Hippocampal formation (tissue), 2 donors: ENCODE measurements around the gene KXD1.
"Not testable (repeated sequence)": the region's sequence is repeated elsewhere in the genome, so short reads cannot be mapped to it uniquely, and the experiment has no call there.

ENCODE experiments used
- DNase-seq, 2 donors: peaks; one replicate each; lab custom pipeline; 2025; lab: John Stamatoyannopoulos, UW

Gene KXD1

DNA sequence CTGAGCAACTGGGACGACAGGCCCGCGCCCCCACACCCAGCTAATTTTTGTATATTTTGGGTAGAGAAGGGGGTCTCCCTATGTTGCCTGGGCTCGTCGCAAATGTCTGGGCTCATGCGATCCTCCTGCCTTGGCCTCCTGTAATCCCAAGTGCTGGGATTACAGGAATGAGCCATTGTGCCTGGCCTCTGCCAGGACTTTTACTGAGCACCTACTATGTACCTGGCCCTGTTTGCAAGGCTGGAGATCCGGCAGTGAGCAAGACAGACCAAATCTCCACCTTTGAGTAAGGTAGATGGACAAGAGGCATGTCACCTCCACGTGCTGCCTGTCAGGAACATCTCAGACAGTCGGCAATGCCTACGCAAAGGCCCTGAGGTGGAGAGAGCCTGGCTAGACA is 21.2 kb upstream of the KXD1 start:
- no peak for DNase-seq

DNA sequence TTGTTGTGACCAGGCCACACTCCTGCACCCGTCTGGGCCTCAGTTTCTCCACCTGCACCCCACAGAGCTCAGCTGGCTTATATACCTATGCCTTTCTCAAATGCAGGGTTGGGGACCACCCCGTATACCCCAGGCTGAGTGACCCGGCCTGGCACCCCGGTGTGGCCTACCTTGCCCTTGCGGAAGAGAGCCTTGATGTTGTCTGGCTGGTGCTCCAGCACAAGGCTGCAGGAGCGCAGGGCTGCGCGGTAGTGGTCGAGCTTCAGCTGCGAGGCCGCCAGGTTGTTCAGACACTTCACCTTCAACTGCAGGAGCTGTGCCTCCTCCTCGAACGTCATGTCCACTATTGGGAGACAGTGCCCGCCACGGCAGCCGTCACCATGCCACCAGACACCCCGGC is 20.2 kb upstream of the KXD1 start:
- DNase-seq: no peak

DNA sequence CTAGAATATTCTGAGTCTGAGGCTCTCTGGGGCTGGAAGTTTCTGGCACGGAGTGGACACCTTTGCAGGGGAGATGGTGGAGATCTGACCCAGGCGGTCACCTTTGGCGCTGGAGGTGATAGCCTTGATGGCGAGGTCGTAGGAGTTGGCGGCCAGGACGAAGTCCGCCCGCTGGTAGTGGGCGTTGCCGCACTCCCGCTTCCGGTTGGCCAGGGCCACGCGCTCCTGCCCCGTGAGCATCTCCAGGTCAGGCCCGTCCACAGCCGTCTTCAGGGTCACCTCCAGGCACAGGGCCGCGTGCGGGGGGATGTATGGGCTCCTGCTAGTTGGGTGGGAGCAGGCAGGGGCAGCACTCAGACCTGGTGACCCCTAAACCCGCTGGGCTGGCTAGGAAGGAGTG is 19.6 kb upstream of the KXD1 start:
- DNase-seq: no peak

DNA sequence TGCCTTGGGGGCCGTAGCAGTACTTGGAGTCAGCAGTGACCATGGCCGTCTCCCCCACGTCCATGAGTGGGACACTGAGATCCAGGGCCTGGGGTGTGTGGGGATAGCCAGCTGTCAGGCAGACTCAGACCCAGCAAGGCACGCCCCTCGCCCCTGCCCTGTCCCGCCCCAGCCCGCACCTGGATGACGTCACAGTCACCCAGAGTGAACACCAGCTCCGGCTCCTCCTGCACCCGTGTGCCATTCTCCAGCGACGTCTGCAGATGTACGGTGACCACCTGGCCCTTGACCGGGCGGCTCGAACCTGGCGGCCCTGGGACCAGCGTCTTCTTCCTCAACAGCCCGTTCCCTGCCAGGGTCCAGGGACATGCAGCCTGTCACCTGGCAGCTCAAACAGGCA is 18.3 kb upstream of the KXD1 start:
- DNase-seq: no peak

DNA sequence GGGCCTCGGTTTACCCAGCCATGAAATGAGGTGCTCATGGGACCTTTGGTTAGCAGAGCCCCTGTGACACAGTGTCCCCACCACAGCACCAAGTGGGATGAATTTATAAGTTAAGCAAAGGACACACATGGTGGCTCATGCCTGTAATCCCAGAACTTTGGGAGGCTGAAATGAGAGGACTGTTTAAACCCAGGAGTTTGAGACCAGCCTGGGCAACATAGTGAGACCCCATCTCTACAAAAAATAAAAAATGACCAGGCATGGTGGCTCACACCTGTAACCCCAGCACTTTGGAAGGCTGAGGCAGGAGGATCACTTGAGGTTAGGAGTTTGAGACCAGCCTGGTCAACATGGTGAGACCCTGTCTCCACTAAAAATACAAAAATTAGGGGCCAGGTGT is 17.5 kb upstream of the KXD1 start:
- not testable (repeated sequence) for DNase-seq

DNA sequence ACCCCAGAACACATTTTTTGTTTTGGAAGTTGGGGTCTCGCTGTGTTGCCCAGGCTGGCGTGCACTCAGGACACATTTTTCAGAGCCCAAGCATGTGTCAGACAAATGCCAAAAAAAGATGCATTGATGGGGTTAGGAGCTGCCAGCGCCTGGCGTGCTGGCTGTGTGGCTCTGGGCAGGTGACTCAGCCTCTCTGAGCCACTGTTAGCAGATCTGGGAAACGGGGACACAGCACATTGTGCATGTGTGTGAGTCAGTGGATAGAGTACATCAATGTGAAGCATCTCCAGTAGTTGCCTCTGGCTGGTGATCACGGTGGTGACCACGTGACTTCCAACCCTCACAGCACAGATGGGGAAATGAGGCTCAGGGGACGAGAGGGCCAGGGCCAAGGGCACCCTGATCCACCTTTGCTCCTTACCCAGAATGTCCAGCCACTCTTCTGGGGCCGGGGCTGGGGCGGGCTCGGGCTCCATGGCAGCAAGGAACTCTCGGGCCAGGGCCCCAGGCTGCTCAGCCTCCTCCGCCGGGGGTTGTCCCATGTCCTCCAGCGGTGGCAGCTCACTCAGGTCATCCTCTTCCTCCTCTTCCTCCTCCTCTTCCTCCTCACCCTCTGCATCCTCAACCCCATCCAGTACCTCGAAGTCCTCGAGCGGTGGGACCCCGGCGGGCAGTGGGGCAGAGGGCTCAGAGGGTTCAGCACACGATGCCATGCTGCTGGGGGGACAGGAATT is 16.2 kb upstream of the KXD1 start:
- no peak for DNase-seq

DNA sequence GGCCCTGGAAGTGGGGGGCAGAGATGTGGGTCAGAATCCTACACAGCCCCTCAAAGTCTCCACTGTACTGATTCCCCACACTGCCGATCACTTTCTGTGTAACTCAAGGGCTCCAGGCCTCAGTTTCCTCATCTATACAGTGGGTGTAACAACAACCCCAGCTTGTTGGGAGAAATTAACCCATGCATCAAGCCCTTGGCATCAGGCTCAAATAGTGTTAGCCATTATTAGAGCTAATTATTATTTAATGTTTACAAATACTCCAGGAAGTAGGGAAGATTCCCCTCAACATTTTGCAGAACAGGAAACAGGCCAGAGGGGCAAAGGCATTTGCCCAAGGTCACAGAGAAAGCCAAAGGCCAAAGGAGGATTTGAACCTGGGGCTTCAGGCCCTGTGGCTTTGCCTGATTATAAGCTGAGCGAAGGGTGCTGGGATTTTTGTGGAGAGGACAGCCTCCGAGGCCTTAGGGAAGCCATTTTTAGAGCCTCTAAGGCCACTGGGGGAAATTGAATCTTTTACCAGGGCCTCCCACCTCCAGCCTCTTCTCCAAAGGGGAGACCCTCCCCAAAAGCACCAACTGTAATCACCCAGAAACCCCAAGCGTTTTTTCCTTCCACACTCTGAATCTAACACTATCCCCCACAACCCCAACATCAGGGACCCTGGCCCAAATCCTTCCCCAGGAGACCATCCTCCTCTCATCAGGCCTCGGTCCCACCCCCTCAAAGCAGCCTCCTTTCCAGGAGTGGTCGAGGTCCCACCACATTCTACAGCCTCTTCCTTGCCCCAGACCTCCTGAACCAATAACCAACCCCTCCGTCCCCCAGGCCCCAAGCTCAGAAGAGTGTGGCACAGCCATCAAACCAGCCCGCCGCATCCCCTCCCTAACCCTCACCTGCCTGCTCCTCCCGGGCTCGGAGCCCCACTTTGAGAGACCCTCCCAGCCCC is 15.4 kb upstream of the KXD1 start:
- DNase-seq: no peak

DNA sequence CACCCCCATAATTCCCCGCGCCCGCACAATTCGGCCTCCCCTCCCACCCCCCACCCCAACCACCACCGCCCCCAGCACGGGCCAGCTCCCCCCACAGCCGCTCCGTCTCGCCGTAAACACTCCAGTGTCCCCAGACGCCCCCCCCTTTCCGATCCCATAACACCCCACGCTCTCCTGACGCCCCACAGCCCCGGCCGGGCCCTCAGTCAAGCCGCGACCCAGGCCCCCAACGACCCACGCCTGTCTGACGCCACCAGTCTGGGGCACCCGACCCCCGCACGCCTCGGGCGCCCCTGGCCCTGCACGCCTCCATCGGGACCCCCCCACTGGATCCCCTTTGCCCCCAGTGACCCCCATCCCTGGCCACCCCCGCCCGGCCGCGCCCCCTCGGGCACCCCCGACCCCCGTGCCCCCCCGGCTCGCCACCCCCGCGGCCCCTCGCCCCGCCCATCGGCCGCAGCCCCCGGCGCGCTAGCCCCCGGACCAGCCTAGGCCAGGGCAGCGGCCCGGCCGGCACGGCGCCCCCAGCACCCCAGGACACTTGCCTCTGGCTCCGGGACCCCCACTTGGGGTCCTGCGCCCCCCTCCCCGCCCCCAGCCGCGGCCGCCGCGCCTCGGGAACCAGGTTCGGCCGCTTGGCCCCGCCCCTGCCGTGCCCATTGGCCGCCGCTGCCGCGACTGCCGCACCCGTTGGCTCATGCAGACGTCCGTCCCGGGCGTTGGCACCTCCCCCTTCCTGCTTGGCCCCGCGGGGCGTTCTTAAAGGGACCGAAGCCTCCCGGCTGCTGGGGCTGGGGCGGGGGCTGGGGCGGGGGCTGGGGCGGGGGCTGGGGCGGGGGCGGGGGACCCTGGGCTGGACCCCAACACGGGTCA is 14.5 kb upstream of the KXD1 start, which contains the start of gene FKBP8:
Gene FKBP8, minus strand, starts transcription at position 633 of the 873 bp plus-strand sequence. CDS start 1,603 bp downstream, outside the sequence.
- DNase-seq: peak; percentile 89

DNA sequence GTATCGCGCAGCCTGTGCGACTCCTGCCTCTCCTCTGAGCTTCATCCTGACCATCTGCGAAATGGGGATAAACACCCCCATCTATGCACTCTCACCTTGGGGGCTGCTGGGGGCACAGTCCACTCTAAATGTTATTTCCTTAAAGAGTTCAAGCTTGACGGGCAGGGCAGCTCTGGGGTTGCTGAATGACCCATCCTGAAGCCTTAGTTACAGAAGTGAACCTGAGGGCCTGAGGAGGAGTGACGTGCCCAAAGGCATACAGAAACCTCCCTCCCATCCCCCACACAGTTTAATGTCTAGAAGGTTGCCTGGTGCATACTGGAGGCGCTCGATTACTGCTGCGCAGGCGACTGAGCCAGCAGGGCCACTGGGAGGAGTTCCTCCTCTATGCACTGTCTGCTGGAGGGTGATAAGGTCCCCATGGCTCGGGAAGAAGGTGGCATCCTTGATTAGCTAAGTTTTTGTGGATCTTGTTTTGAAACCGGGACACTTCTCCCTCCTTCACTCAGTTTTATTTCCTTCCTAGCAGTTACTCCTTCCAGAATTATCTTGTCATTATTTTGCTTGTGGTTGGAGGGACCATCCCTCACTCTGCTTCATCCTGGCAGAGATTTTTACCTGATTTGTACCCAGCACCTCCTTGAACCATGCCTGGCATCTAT is 13.7 kb upstream of the KXD1 start:
- DNase-seq: no peak

DNA sequence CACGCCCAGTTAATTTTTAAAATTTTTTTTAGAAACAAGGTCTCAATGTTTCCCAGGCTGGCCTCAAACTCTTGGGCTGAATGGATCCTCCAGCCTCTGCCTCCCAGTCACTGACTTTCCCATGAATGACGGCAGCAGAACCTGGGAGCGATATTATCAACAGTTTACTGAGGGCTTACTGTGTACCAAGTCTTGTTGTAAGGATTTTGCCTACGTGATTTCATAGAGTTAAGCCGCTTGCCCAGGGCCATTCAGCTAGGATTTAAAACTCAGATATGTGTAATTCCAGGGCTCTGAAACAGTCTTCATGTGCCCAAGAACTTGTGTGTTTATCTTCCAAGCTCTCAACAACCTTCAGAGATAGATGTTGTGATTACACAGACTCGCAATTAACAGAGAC is 6.0 kb upstream of the KXD1 start:
- no peak for DNase-seq

DNA sequence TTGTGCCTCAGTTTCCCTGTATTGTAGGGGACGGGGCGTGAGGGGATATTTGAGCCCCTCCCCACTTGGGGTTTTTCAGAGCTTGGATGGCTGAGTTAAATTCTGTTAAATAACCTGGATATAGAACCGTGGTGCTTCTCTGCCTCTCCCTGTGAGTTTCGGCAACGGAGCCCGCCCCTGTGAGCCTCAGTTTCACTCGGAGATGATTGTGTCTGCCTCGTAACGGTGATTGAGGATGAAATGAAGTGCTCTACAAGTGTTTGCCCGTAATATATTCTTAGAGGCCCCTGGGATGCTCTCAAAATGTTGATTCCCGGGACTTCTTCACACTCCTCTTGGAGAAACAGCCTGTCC is 509 bp downstream of the KXD1 start:
- no peak for DNase-seq

DNA sequence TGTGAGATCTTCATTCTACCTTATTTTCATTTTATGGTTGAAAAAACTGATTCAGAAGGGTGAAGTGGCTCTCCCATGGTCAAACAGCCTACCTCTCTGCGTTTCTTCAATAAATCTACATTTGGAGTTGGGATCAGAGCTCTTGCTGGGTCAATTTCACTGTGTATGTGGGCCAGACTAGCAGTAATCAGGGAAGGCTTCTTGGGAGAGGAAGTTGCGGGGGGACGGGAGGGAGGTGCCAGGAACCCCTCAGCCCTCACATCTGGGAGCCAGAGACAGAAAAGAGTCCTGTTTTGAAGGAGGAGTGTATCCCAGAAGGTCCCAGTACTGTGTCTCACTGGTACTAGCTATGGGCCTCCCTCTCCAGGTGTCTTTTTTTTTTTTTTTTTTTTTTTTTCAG is 934 bp downstream of the KXD1 start:
- DNase-seq: no peak

DNA sequence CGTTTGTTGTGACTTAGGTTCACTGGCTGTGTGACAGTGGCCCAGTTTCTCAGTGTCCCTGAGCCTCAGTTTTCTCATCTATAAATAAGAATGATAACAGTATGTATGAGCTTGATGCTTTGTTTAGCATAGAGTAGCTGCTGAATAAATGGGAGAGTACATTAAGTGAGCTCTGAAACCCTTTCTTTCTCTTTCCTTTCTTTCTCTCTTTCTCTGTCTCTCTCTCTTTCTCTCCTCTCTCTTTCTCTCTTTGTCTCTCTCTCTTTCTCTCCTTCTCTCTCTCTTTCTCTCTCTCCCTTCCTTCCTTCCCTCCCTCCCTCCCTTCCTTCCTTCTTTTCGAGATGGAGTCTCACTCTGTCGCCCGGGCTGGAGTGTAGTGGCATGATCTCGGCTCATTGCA is 2.0 kb downstream of the KXD1 start:
- no peak for DNase-seq

DNA sequence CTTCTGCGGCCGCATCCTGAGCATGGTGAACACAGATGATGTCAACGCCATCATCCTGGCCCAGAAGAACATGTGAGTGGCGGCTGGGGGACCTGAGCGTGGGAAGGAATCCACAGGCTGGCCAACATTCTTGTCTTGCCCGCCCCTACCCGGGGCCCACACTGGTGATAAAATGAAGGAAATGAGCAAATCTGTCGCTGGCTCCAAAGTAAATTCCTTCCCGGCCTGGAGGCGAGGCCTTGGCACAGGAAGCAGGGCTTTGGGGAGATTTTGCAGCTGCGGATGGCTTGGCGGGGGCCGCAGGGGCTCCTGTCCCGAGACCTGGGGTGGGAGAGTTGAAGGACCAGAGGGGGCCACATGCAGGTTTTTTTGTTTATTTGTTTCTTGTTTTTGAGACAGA is 4.4 kb downstream of the KXD1 start:
- DNase-seq: no peak

DNA sequence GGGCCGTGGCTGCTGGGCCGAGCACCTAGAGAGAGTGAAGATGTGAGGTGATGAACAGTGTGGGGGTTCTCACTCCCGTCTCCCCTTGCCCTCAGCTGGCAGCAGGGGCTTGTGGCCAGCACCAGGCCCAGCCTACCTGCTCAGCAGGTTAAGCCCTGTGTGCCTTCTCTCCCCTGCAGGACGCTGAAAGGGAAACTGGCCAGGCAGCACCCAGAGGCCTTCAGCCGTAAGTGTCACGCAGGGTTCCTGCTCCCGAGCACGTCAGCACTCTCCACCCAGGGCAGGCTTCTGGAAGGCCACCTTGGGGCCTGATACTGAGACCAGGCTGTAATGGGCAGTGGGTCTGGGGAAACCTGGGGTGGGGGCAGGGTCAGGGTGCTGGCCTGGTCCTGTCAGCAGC is 9.3 kb downstream of the KXD1 start:
- DNase-seq: no peak

DNA sequence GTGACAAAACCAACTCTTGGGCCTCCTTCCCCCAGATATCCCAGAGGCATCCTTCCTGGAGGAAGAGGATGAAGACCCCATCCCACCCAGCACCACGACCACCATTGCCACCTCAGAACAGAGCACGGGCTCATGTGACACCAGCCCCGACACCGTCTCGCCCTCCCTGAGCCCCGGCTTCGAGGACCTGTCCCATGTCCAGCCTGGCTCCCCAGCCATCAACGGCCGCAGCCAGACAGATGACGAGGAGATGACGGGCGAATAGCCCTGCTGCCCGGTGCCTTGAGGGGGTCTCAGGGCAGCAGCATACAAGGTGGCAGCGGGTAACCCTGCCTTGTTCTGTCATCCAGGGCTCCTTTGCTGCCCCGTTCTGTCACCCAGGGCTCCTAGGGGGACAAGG is 10.7 kb downstream of the KXD1 start:
- DNase-seq: no peak

DNA sequence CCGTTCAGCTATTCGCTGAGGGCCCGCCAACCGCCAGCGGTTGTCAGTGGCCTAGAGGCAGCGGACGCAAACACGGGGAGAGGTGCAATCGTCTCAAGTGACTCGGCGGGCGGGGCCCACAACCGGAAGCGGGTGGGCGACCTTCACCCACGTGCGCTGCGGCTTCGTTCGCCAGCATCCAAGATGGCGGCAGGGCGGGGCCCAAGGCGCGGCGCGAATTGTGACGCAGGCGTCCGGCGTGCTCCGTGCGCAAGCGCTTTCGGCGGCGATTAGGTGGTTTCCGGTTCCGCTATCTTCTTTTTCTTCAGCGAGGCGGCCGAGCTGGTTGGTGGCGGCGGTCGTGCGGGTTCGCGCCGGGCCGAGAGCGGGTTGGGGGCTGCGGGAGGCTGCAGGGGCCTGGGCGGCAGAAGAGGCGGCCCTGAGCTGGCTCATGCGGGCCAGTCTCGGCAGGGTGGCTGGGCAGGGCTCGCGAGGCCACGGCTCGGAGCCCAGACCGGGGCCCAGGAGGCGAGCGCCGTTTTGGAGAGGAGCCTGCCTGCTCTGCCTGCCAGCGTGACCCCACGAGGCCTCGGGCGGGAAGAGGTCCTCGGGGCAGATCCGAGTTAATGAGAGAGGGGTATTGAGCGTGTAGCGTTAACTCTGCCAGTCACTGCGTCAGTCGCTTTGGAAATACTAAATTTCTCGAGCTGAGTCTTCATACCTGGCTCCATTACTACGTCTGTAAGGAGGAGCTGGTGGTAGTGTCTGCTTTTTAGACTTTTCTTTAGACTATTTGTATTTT is 14.1 kb downstream of the KXD1 start, which contains the start of gene UBA52:
Gene UBA52, plus strand, starts transcription at position 294 of the 781 bp plus-strand sequence. CDS start 1,444 bp downstream, outside the sequence.
- DNase-seq: peak; percentile 91 to 92

DNA sequence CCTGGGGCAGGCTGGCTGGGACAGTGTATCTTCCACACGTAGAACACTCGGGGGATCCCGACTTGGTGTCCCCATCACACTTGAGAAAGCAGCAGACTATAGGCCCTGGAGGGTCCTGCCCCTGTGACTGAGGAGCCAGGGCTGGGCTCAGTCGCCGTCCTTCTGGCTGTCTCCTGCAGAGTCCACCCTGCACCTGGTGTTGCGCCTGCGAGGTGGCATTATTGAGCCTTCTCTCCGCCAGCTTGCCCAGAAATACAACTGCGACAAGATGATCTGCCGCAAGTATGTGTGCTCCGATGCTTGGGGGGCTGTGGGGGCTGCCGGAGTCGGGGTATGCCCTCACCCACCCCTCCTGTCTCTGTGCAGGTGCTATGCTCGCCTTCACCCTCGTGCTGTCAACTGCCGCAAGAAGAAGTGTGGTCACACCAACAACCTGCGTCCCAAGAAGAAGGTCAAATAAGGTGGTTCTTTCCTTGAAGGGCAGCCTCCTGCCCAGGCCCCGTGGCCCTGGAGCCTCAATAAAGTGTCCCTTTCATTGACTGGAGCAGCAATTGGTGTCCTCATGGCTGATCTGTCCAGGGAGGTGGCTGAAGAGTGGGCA is 17.1 kb downstream of the KXD1 start:
- DNase-seq: no peak

DNA sequence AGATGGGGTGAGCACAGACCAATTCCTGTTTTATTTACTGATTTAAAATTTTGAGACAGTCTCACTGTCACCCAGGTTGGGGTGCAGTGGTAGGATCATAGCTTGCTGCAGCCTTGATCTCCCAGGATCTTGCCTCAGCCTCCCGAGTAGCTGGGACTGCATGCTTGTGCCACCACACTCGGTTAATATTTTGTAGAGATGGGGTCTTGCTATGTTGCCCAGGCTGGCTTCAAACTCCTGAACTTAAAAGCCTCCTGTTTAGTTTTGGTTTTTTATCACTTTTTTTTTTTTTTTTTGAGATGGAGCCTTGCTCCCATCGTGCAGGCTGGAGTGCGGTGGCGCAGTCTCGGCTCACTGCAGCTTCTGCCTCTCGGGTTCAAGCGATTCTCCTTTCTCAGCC is 18.7 kb downstream of the KXD1 start:
- DNase-seq: no peak

DNA sequence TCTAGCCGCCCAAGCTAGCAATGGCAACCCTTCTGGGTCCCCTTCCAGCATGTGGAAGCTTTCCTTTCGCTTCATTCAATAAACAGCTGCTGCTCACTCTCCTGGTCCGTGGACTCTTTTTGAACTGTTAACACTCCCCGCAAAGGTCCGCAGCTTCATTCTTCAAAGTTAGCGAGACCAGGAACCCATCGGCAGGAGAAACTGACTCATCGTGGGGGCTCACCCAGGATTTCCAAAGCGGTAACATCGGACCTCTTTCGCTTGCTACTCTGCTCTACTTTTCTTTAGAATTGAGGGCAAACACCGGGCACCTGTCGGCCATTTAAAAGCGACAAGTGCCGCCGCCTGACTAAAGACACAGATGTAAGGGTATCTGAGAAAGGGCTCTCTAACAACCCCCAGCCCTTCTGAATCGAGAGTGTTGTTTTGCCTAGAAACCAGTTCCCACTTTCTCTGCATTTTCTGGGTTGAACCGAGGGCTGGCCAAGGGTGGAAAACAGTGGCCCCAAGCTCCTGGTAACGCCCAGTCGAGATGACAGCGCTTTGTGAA is 19.8 kb downstream of the KXD1 start:
- DNase-seq: no peak
